Colon (tissue), 2 donors: ENCODE measurements around the gene YIPF6.
"Not testable (repeated sequence)": the region's sequence is repeated elsewhere in the genome, so short reads cannot be mapped to it uniquely, and the experiment has no call there.

Experiments used
- FAIRE-seq: peaks from 2 replicates; lab custom pipeline; 2012; peaks lifted over from hg19 to GRCh38; lab: Jason Lieb, UNC
- donor health status: control.
- donor health status: control.

Gene YIPF6

GRCh38 chrX:68506649-68507048 is 7.8 kb downstream of the YIPF6 start:
- FAIRE-seq: no peak

- no peak for FAIRE-seq
Observed at GRCh38 chrX:68508799-68509198, 9.9 kb downstream of the YIPF6 start.

GRCh38 chrX:68511255-68511654 is 12.4 kb downstream of the YIPF6 start:
- no peak for FAIRE-seq

- FAIRE-seq: not testable (repeated sequence)
Observed at GRCh38 chrX:68524680-68525079, 25.8 kb downstream of the YIPF6 start.

- no peak for FAIRE-seq
Observed at GRCh38 chrX:68532831-68533533, 34.1 kb downstream of the YIPF6 start.

- peak; percentile 83 for FAIRE-seq
Observed at GRCh38 chrX:68533656-68534055, 34.8 kb downstream of the YIPF6 start.

- no peak for FAIRE-seq
Observed at GRCh38 chrX:68534691-68535090, 35.8 kb downstream of the YIPF6 start.

- peak; percentile 47 for FAIRE-seq
Observed at GRCh38 chrX:68536429-68536828, 37.6 kb downstream of the YIPF6 start.

GRCh38 chrX:68536884-68537283 is 38.0 kb downstream of the YIPF6 start:
- FAIRE-seq: no peak

- no peak for FAIRE-seq
Observed at GRCh38 chrX:68550193-68550592, 51.3 kb downstream of the YIPF6 start.

GRCh38 chrX:68556036-68556435 is 57.2 kb downstream of the YIPF6 start:
- no peak for FAIRE-seq

- FAIRE-seq: not testable (repeated sequence)
Observed at GRCh38 chrX:68557126-68557525, 58.3 kb downstream of the YIPF6 start.

- FAIRE-seq: not testable (repeated sequence)
Observed at GRCh38 chrX:68559905-68560304, 61.1 kb downstream of the YIPF6 start.

GRCh38 chrX:68568136-68568535 is 69.3 kb downstream of the YIPF6 start:
- no peak for FAIRE-seq

GRCh38 chrX:68570598-68570997 is 71.7 kb downstream of the YIPF6 start:
- no peak for FAIRE-seq

GRCh38 chrX:68571292-68571609 is 72.4 kb downstream of the YIPF6 start:
- no peak for FAIRE-seq

GRCh38 chrX:68571610-68572311 is 72.9 kb downstream of the YIPF6 start:
- FAIRE-seq: no peak

GRCh38 chrX:68574240-68574639 is 75.4 kb downstream of the YIPF6 start:
- FAIRE-seq: no peak

- FAIRE-seq: no peak
Observed at GRCh38 chrX:68579810-68580209, 81.0 kb downstream of the YIPF6 start.

- FAIRE-seq: no peak
Observed at GRCh38 chrX:68584221-68584620, 85.4 kb downstream of the YIPF6 start.
